CD4-positive, alpha-beta memory T cell (primary cell): Measurements from ENCODE around the gene DLD. TPM values are rescaled to one million over a fixed set of nuclear protein-coding genes. Genes with fewer than 3 reads are reported as not detected.
"Not testable (repeated sequence)": the region's sequence is repeated elsewhere in the genome, so short reads cannot be mapped to it uniquely, and the experiment has no call there.

ENCODE experiments used
- CTCF ChIA-PET: fragments of 350-600 bp; sonication (Branson Sonifier 250); formaldehyde crosslinking; loops from one replicate; lab custom pipeline; 2021; ENCODE audit warnings: inconsistent platforms; ENCODE audit not compliant: partially characterized antibody; lab: Charles Lee
- POLR2A ChIA-PET: fragments of 350-600 bp; sonication (Branson Sonifier 250); formaldehyde crosslinking; loops from one replicate; lab custom pipeline; 2021; ENCODE audit not compliant: partially characterized antibody; lab: Charles Lee
- DNase-seq, 5 donors: peaks; one replicate each; pipeline versions ENCODE4 v3.0.0 to v3.0.0-alpha.2; 2020 to 2022; ENCODE audit warnings: mixed read lengths in 1 of 5
- H3K27ac ChIP-seq: one replicate; pipeline ENCODE4 v1.7.0; 2013; ENCODE audit warnings: low read depth, low read length
- H3K27me3 ChIP-seq: 2 replicates; pipeline ENCODE4 v1.7.0; 2013; ENCODE audit warnings: mild to moderate bottlenecking, low read length, moderate library complexity; ENCODE audit not compliant: insufficient read depth
- H3K36me3 ChIP-seq: 2 replicates; pipeline ENCODE4 v1.7.0; 2013; ENCODE audit warnings: mild to moderate bottlenecking, low read length, moderate library complexity; ENCODE audit not compliant: insufficient read depth
- H3K4me1 ChIP-seq: 2 replicates; pipeline ENCODE4 v1.7.0; 2013; ENCODE audit warnings: mild to moderate bottlenecking, low read length, moderate library complexity; ENCODE audit not compliant: insufficient read depth
- H3K4me3 ChIP-seq, 2 donors: one replicate each; pipeline ENCODE4 v1.7.0; 2013; ENCODE audit warnings: low read length in 2 of 2, mild to moderate bottlenecking in 1 of 2
- H3K9me3 ChIP-seq, 2 donors: one replicate each; pipeline ENCODE4 v1.7.0; 2013; ENCODE audit warnings: low read length in 2 of 2, control low read depth in 1 of 2; ENCODE audit not compliant: control insufficient read depth in 1 of 2
- H3K27ac Mint-ChIP-seq, 7 donors: one replicate each; pipeline ENCODE4 v1.8.0; 2020 to 2021; ENCODE audit warnings: mixed read lengths in 7 of 7, mild to moderate bottlenecking in 6 of 7, inconsistent platforms in 3 of 7, moderate library complexity in 3 of 7
- H3K27me3 Mint-ChIP-seq, 2 donors: one replicate each; pipeline ENCODE4 v1.8.0; 2020 to 2021; ENCODE audit warnings: mixed read lengths in 2 of 2
- H3K36me3 Mint-ChIP-seq, 2 donors: one replicate each; pipeline ENCODE4 v1.8.0; 2020 to 2021; ENCODE audit warnings: mixed read lengths in 2 of 2, inconsistent platforms in 1 of 2, mild to moderate bottlenecking in 1 of 2
- H3K4me1 Mint-ChIP-seq, 4 donors: one replicate each; pipeline ENCODE4 v1.8.0; 2020 to 2021; ENCODE audit warnings: mixed read lengths in 4 of 4, mild to moderate bottlenecking in 1 of 4
- H3K4me3 Mint-ChIP-seq, 8 donors: one replicate each; pipeline ENCODE4 v1.8.0; 2020 to 2021; ENCODE audit warnings: mixed read lengths in 8 of 8, mild to moderate bottlenecking in 7 of 8, moderate library complexity in 6 of 8, inconsistent platforms in 3 of 8
- H3K9me3 Mint-ChIP-seq, 8 donors: one replicate each; pipeline ENCODE4 v1.8.0; 2020 to 2021; ENCODE audit warnings: mixed read lengths in 8 of 8, mild to moderate bottlenecking in 5 of 8, inconsistent platforms in 3 of 8, moderate library complexity in 1 of 8
- intact Hi-C: fragments of 100-400 bp; cut with micrococcal nuclease; formaldehyde crosslinking; loops from one replicate; pipeline ENCODE4 v1.15.1; 2023
- polyA plus RNA-seq, 2 donors: library from polyadenylated mRNA; unstranded; fragments of 300-500 nt; fragmentation: Illumina TruSeq; gene quantifications; one replicate each; pipeline ENCODE4 v1.2.3, GENCODE V29; 2021
- total RNA-seq, 2 experiments: library from RNA; stranded (reverse); gene quantifications; one replicate each; pipeline ENCODE4 v1.2.3, GENCODE V29; 2021

DLD gene
- total and polyA plus RNA-seq, 4 experiments from 2014 or later, result 42.1 to 75.9 (median 54.5) TPM

- POLR2A ChIA-PET, result interaction anchor here (1.3 to 3.8 kb wide), 6 partner anchors 13 to 723 kb away, joined by 3 to 35 read pairs (median 8); partner anchors contain the start of genes CBLL1, COG5, DUS4L and HBP1
- H3K36me3 ChIP-seq, result peaks cover 25% of the 10 kb centered on the region
- H3K27me3 ChIP-seq, result no peaks in the 10 kb centered on the region
- Mint-ChIP-seq H3K4me1 (peaks cover 44 to 62% (median 54%) of the 10 kb centered on the region in 4 donors), H3K9me3 (peaks cover 0 to 2% (median 0%) of the 10 kb centered on the region in 8 donors), H3K27ac (peak overlapping the region; percentile 97 to 100 (median 99)), H3K36me3 (peaks cover 15 to 39% of the 10 kb centered on the region in 2 donors), H3K4me3 (peak overlapping the region; percentile 93 to 100 (median 98)), H3K27me3 (peaks cover 0 to 2% of the 10 kb centered on the region in 2 donors)
- peaks cover 54% of the 10 kb centered on the region for H3K4me1 ChIP-seq
- CTCF ChIA-PET, result interaction anchor here (0.8 to 7.2 kb wide), 5 partner anchors 12 to 186 kb away, joined by 3 to 52 read pairs (median 14); partner anchors contain the start of gene CBLL1
- H3K9me3 ChIP-seq, result no peaks in the 10 kb centered on the region
- H3K27ac ChIP-seq, result peak overlapping the region; percentile 95
- intact Hi-C loops, result loop anchor here (1.0 to 5.0 kb wide), 4 partner anchors 18 to 724 kb away; partner anchors contain the start of genes COG5 and DUS4L
- H3K4me3 ChIP-seq, result peak overlapping the region; percentile 84 to 98
- peak in 3 of 5 donors; percentile 33 to 69 (median 52) for DNase-seq
Measured at GRCh38 chr7:107891636-107892366, 818 bp downstream of the DLD start.

- H3K9me3 Mint-ChIP-seq, result not testable (repeated sequence)
Measured at GRCh38 chr7:107892367-107892741, 1.4 kb downstream of the DLD start.

GRCh38 chr7:107898997-107899594, 8.1 kb downstream of the DLD start:
- no peaks in the 10 kb centered on the region for H3K27me3 ChIP-seq
- POLR2A ChIA-PET, result no interaction called here
- CTCF ChIA-PET, result no interaction called here
- intact Hi-C loops, result no loop called here
- DNase-seq, result no peak
- peaks cover 35% of the 10 kb centered on the region for H3K36me3 ChIP-seq
- no peaks in the 10 kb centered on the region for H3K9me3 ChIP-seq
- peaks cover 39% of the 10 kb centered on the region for H3K4me1 ChIP-seq
- Mint-ChIP-seq H3K9me3 (no peaks in the 10 kb centered on the region), H3K4me3 (peak overlapping the region in 1 of 8 donors; percentile 11), H3K4me1 (peaks cover 41 to 69% (median 54%) of the 10 kb centered on the region in 4 donors), H3K36me3 (peaks cover 30 to 58% of the 10 kb centered on the region in 2 donors), H3K27ac (peak overlapping the region in 2 of 7 donors; percentile 55 to 71), H3K27me3 (no peaks in the 10 kb centered on the region)
- no peak overlapping the region for H3K27ac ChIP-seq
- H3K4me3 ChIP-seq, result no peak overlapping the region

More at GRCh38 chr7:107892367-107892741, 1.4 kb downstream of the DLD start:
- H3K4me1 Mint-ChIP-seq, result peaks cover 47 to 68% (median 59%) of the 10 kb centered on the region in 4 donors
- H3K9me3 ChIP-seq, H3K27me3 Mint-ChIP-seq, H3K27me3 ChIP-seq, DNase-seq: not testable (repeated sequence)
- ChIA-PET CTCF (interaction anchor here (0.8 to 7.2 kb wide), 3 partner anchors 13 to 149 kb away, joined by 3 to 52 read pairs (median 36); partner anchors contain the start of gene CBLL1), POLR2A (interaction anchor here (0.6 to 2.4 kb wide), 2 partner anchors 149 to 724 kb away, joined by 3 to 14 read pairs; partner anchors contain the start of gene HBP1)
- Histone ChIP-seq H3K4me3 (peak overlapping the region in 1 of 2 donors; percentile 84), H3K36me3 (peaks cover 25% of the 10 kb centered on the region), H3K27ac (peak overlapping the region; percentile 95), H3K4me1 (peaks cover 54% of the 10 kb centered on the region)
- peak overlapping the region; percentile 97 to 100 (median 99) for H3K27ac Mint-ChIP-seq
- intact Hi-C loops, result loop anchor here (5.0 kb wide), 1 partner anchor 330 kb away; the partner anchor contains the start of genes COG5 and DUS4L
- peaks cover 20 to 43% of the 10 kb centered on the region in 2 donors for H3K36me3 Mint-ChIP-seq
- peak overlapping the region; percentile 93 to 100 (median 98) for H3K4me3 Mint-ChIP-seq

- Histone ChIP-seq H3K9me3 (no peaks in the 10 kb centered on the region), H3K36me3 (peaks cover 29% of the 10 kb centered on the region), H3K4me3 (no peak overlapping the region), H3K27me3 (no peaks in the 10 kb centered on the region), H3K27ac (no peak overlapping the region), H3K4me1 (peaks cover 24% of the 10 kb centered on the region)
- peaks cover 29 to 55% (median 40%) of the 10 kb centered on the region in 4 donors for H3K4me1 Mint-ChIP-seq
- intact Hi-C loops, result no loop called here
- ChIA-PET POLR2A (interaction anchor here (0.7 to 1.4 kb wide), 2 partner anchors 157 to 732 kb away, joined by 4 read pairs; partner anchors contain the start of genes CBLL1 and HBP1), CTCF (no interaction called here)
- H3K4me3 Mint-ChIP-seq, result no peak overlapping the region
- H3K36me3 Mint-ChIP-seq, result peaks cover 32 to 55% of the 10 kb centered on the region in 2 donors
- no peaks in the 10 kb centered on the region for H3K9me3 Mint-ChIP-seq
- no peaks in the 10 kb centered on the region for H3K27me3 Mint-ChIP-seq
- peak overlapping the region in 5 of 7 donors; percentile 6 to 76 (median 43) for H3K27ac Mint-ChIP-seq
- DNase-seq, result no peak
Measured at GRCh38 chr7:107900496-107901015, 9.6 kb downstream of the DLD start.

GRCh38 chr7:107902381-107902780, 11.4 kb downstream of the DLD start:
- DNase-seq, result no peak
- intact Hi-C loops, result no loop called here
- Mint-ChIP-seq H3K9me3 (no peaks in the 10 kb centered on the region), H3K4me1 (peaks cover 22 to 36% (median 27%) of the 10 kb centered on the region in 4 donors), H3K27ac (peak overlapping the region in 1 of 7 donors; percentile 51), H3K36me3 (peaks cover 36 to 61% of the 10 kb centered on the region in 2 donors), H3K27me3 (no peaks in the 10 kb centered on the region), H3K4me3 (no peak overlapping the region)
- H3K27ac ChIP-seq, result no peak overlapping the region
- H3K36me3 ChIP-seq, result peaks cover 38% of the 10 kb centered on the region
- CTCF ChIA-PET, result no interaction called here
- peaks cover 17% of the 10 kb centered on the region for H3K4me1 ChIP-seq
- POLR2A ChIA-PET, result no interaction called here
- no peaks in the 10 kb centered on the region for H3K27me3 ChIP-seq
- H3K4me3 ChIP-seq, result no peak overlapping the region
- H3K9me3 ChIP-seq, result no peaks in the 10 kb centered on the region

GRCh38 chr7:107907790-107908189, 16.8 kb downstream of the DLD start:
- intact Hi-C loops, result no loop called here
- DNase-seq, result no peak
- Mint-ChIP-seq H3K36me3 (peaks cover 69 to 84% of the 10 kb centered on the region in 2 donors), H3K27me3 (no peaks in the 10 kb centered on the region), H3K4me1 (peaks cover 11 to 21% (median 15%) of the 10 kb centered on the region in 4 donors), H3K4me3 (no peak overlapping the region), H3K9me3 (peaks cover 0 to 2% (median 0%) of the 10 kb centered on the region in 8 donors), H3K27ac (peak overlapping the region in 2 of 7 donors; percentile 36 to 57)
- Histone ChIP-seq H3K27ac (no peak overlapping the region), H3K4me3 (no peak overlapping the region), H3K36me3 (peaks cover 82% of the 10 kb centered on the region), H3K9me3 (no peaks in the 10 kb centered on the region), H3K27me3 (no peaks in the 10 kb centered on the region), H3K4me1 (peaks cover under 1% of the 10 kb centered on the region)
- POLR2A ChIA-PET, result no interaction called here
- CTCF ChIA-PET, result no interaction called here
